ENCODE measurements around the gene FASTKD3.
A peak's percentile ranks its signal among the peaks of the same experiment; 100 is the strongest.
"Not testable (repeated sequence)": the region's sequence is repeated elsewhere in the genome, so short reads cannot be mapped to it uniquely, and the experiment has no call there.

The FASTKD3 gene, protein sequence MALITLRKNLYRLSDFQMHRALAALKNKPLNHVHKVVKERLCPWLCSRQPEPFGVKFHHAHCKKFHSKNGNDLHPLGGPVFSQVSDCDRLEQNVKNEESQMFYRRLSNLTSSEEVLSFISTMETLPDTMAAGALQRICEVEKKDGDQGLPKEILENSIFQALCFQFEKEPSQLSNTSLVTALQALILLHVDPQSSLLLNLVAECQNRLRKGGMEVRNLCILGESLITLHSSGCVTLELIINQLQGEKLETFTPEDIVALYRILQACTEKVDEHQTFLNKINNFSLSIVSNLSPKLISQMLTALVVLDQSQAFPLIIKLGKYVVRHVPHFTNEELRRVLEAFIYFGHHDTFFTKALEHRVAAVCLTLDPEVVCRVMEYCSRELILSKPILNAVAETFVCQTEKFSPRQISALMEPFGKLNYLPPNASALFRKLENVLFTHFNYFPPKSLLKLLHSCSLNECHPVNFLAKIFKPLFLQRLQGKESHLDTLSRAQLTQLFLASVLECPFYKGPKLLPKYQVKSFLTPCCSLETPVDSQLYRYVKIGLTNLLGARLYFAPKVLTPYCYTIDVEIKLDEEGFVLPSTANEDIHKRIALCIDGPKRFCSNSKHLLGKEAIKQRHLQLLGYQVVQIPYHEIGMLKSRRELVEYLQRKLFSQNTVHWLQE

DNA sequence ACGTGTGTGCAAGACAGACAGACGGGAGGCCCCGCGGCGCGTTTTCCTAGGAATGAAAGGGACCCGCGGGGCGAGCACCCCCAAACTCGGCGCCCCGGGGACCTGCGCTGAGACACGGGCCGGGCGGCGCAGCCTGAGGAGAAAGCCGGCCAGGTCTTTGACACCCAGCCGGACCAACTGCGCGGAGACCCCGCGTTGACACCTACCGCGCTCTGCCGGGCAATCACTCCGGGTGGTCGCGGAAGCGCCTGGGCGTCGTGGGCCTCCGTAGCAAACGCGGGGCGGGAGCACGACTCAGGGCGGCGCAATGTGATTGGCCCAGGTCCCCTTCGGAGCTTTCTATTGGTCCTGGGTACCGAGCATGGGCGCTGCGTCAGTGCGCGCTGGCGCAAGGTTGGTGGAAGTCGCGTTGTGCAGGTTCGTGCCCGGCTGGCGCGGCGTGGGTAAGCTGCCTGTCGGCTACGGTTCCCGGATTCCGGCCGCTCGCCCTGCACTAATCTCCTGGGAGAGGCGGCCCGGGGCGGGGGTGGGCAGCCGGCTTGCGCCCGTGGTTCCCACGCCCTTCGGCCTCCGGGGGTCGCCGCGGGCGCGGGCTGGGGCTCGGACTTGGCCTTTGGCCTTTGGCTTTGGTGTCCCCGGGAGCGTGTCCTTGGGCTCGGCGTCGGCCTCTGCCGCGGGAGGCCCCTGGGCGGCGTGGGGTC lies at the start of gene FASTKD3, which contains the start of gene MTRR:
Gene FASTKD3, minus strand, starts transcription at position 259 of the 701 bp plus-strand sequence. CDS start 948 bp downstream, outside the sequence.
Gene MTRR, plus strand, starts transcription at position 376 of the 701 bp plus-strand sequence. CDS start 1,647 bp downstream, outside the sequence.
- DNase-seq (ENCODE audit: low read depth in 2 of 2, low spot score in 1 of 2) = peak; percentile 77 to 80

- no peak for DNase-seq (ENCODE audit: low read depth in 2 of 2, low spot score in 1 of 2)
These were observed 48.6 kb upstream of the FASTKD3 start for GRCh38 chr5:7917130-7918123.

- DNase-seq (ENCODE audit: low read depth in 2 of 2, low spot score in 1 of 2) = no peak
These were observed 47.5 kb upstream of the FASTKD3 start for GRCh38 chr5:7916171-7916804.

GRCh38 chr5:7911429-7911771 lies 42.6 kb upstream of the FASTKD3 start:
- DNase-seq (ENCODE audit: low read depth in 2 of 2, low spot score in 1 of 2) = not testable (repeated sequence)

DNA sequence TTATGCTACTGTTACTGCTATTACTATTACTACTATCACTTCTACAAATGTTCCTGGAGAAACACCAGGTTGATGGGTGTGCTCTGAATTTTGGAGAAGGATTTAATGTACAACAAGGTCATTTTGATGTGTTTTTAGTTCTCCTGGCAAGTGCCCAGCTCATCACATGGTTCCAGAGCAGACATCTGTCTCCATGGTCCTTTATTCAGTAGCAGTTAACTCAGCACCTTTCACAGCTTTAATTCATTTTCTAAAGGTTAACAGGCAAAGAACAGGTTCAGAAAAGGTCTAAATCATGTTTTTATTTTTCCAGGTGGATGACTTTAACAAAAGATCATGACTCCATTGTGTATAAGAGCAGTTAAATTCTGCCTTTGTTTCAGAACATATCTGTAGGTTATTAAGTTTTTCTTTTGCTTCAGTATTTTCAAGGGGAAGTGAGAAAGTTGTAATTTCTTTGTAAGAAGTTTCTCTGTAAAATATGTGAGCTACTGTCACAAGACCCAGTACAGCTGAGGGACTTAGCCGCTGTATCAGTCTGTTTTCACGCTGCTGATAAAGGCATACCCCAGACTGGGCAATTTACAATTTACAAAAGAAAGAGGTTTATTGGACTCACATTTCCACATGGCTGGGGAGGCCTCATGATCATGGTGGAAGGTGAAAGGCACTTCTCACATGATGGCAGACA lies 42.1 kb upstream of the FASTKD3 start:
- no peak for DNase-seq (ENCODE audit: low read depth in 2 of 2, low spot score in 1 of 2)

DNA sequence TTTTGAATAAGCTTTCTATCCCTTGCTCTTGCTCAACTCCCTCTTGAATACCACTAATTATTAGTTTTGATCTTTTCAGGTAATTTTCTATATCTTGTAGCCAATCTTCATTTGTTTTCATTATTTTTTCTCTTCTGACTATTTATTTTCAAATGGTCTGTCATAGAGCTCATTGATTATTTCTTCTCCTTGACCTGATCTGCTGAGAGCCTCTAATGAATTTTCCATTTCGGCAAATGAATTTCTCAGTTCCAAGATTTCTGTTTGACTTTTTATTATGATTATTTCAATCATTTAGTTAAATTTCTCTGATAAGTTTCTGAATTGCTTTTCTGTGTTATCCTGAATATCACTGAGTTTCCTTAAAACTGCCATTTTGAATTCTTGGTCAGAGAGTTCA lies 39.5 kb upstream of the FASTKD3 start:
- DNase-seq (ENCODE audit: low read depth in 2 of 2, low spot score in 1 of 2) = no peak

DNA sequence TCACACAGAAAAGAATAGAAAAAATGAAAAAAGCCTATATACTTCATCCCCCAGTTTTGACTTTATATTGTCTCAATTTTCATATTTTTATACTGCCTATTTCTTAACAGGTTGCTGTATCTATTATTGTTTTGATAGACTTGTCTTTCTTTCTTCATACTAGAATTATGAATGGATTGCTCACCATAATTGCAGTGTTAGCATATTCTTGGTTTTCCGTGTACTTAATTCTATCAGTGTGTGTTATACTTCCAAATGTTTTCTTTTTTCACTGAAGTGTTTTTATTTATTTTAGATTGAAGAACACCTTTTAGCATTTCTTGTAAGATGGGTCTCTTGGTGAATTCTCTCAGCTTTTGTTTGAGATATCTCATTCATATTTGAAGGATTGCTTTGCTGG lies 38.8 kb upstream of the FASTKD3 start:
- no peak for DNase-seq (ENCODE audit: low read depth in 2 of 2, low spot score in 1 of 2)

- DNase-seq (ENCODE audit: low read depth in 2 of 2, low spot score in 1 of 2) = no peak
These were observed 35.3 kb upstream of the FASTKD3 start for GRCh38 chr5:7904170-7904569.

- DNase-seq (ENCODE audit: low read depth in 2 of 2, low spot score in 1 of 2) = no peak
These were observed 34.1 kb upstream of the FASTKD3 start for GRCh38 chr5:7902666-7903625.

GRCh38 chr5:7902201-7902600 lies 33.4 kb upstream of the FASTKD3 start:
- DNase-seq (ENCODE audit: low read depth in 2 of 2, low spot score in 1 of 2) = no peak

DNA sequence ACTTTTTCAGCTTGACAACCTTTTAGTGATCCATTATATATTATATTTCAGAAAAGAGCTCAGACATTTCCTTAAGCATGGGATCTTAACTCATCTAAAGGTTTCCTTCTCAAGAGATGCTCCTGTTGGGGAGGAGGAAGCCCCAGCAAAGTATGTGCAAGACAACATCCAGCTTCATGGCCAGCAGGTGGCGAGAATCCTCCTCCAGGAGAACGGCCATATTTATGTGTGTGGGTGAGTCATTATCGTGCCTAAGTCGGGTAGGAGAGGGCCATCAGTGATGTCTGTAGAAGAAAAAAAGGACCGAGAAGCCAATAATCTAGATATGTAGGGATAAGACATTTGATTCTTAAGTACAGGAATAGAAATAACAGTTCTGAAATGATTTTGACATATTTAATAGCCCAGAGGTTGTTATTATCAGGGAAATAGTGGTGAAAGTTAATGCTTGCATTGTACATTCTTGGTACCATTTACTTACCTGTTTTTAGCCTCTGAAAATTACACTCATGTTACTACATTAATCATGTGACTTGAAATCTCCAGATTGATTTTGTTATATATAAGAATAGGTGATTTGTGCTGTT lies 28.3 kb upstream of the FASTKD3 start:
- no peak for DNase-seq (ENCODE audit: low read depth in 2 of 2, low spot score in 1 of 2)

- no peak for DNase-seq (ENCODE audit: low read depth in 2 of 2, low spot score in 1 of 2)
These were observed 26.0 kb upstream of the FASTKD3 start for GRCh38 chr5:7894860-7895259.

DNA sequence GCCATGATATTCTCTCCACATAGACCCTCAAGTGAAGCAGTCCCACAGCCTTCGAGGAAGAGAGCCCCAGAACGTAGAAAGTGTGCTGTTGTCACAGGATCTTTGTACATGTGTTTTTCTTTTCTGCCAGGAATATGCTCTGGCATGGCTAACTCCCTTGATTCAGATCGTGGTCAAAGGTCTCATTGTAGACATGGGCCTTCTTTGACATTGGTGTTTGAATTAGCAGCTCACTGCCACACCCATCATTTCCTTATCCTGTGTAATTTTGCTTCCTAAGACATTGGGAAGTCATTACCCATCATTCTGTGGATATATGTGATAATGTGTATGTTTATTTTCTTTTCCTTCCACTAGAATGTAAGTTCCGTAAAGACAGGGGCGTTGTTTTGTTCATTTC lies 25.6 kb upstream of the FASTKD3 start:
- DNase-seq (ENCODE audit: low read depth in 2 of 2, low spot score in 1 of 2) = no peak

GRCh38 chr5:7888901-7889300 lies 20.1 kb upstream of the FASTKD3 start:
- no peak for DNase-seq (ENCODE audit: low read depth in 2 of 2, low spot score in 1 of 2)

GRCh38 chr5:7886849-7887475 lies 18.1 kb upstream of the FASTKD3 start:
- DNase-seq (ENCODE audit: low read depth in 2 of 2, low spot score in 1 of 2) = no peak

GRCh38 chr5:7884491-7885267 lies 15.8 kb upstream of the FASTKD3 start:
- no peak for DNase-seq (ENCODE audit: low read depth in 2 of 2, low spot score in 1 of 2)

- DNase-seq (ENCODE audit: low read depth in 2 of 2, low spot score in 1 of 2) = no peak
These were observed 14.1 kb upstream of the FASTKD3 start for GRCh38 chr5:7882926-7883325.
